Transverse colon (tissue), 4 donors: ENCODE data around the gene CSTA. TPM values are rescaled to one million over a fixed set of nuclear protein-coding genes. Genes with fewer than 3 reads are reported as not detected.
A peak's percentile ranks its signal among the peaks of the same experiment; 100 is the strongest.
"Not testable (repeated sequence)": the region's sequence is repeated elsewhere in the genome, so short reads cannot be mapped to it uniquely, and the experiment has no call there.

Experiments used
- DNase-seq: peaks from one replicate; pipeline ENCODE4 v3.0.0-alpha.2; 2019
- H3K27ac ChIP-seq, 4 donors: fragments of 200-600 bp; sonication (generic); 2 replicates each; pipeline ENCODE4 v1.5.1; 2016 to 2018; ENCODE audit warnings: inconsistent platforms in 4 of 4
- H3K27me3 ChIP-seq: fragments of 200-600 bp; sonication (generic); 2 replicates; pipeline ENCODE4 v1.5.1; 2017; ENCODE audit warnings: inconsistent platforms
- H3K36me3 ChIP-seq, 4 donors: fragments of 200-600 bp; sonication (generic); 2 replicates each; pipeline ENCODE4 v1.5.1; 2017 to 2019; ENCODE audit warnings: inconsistent platforms in 4 of 4
- H3K4me1 ChIP-seq, 4 donors: fragments of 200-600 bp; sonication (generic); 2 replicates each; pipeline ENCODE4 v1.5.1; 2017 to 2020; ENCODE audit warnings: inconsistent platforms in 4 of 4
- H3K4me3 ChIP-seq, 4 donors: fragments of 200-600 bp; sonication (generic); 1 replicate in 1 of 4; 2 replicates in 3 of 4; pipeline versions ENCODE4 v1.5.1 to v1.6.1; 2017 to 2019; ENCODE audit warnings: inconsistent platforms in 4 of 4
- H3K9me3 ChIP-seq, 2 donors: fragments of 200-600 bp; sonication (generic); 2 replicates each; pipeline ENCODE4 v1.5.1; 2017 to 2019; ENCODE audit warnings: inconsistent platforms in 2 of 2
- CTCF ChIP-seq, 5 experiments: fragments of 200-600 bp in 3 of 5; fragments of 450-650 bp in 2 of 5; sonication (generic) in 3 of 5; IDR thresholded peaks; 1 replicate in 2 of 5; 2 replicates in 3 of 5; pipeline ENCODE4 v1.5.1; 2016 to 2017; ENCODE audit warnings: antibody characterized with exemption in 5 of 5, inconsistent platforms in 3 of 5, mild to moderate bottlenecking in 2 of 5, moderate library complexity in 1 of 5
- EP300 ChIP-seq: sonication (generic); formaldehyde crosslinking; IDR thresholded peaks from one replicate; pipeline ENCODE4 v1.6.1; 2017; ENCODE audit warnings: antibody characterized with exemption, low read depth
- POLR2A ChIP-seq: fragments of 450-650 bp; IDR thresholded peaks from one replicate; pipeline ENCODE4 v1.6.1; 2016; ENCODE audit warnings: antibody characterized with exemption, mild to moderate bottlenecking, moderate library complexity
- POLR2AphosphoS5 ChIP-seq, 3 donors: sonication (generic); formaldehyde crosslinking; IDR thresholded peaks; one replicate each; pipeline ENCODE4 v1.6.1; 2016; ENCODE audit warnings: antibody characterized with exemption in 3 of 3
- WGBS, 2 donors: methylation state at CpG; one replicate each; pipeline ENCODE4 v1.1.5; 2018; ENCODE audit warnings: low coverage in 1 of 2; 5-methylcytosine and 5-hydroxymethylcytosine counted together
- in situ Hi-C, 4 donors: fragments of 200-750 bp; cut with MboI; loops; one replicate each; pipeline versions ENCODE4 v1.15.0 to v1.15.1; 2017; ENCODE audit warnings: low sequenced_read_pairs in 3 of 4, low pct_ligation_motif_present in 1 of 4, low pct_unique_long_range_greater_than_20kb in 1 of 4
- intact Hi-C: fragments of 100-400 bp; cut with DNase I; formaldehyde crosslinking; loops from one replicate; pipeline ENCODE4 v1.15.1; 2023; ENCODE audit warnings: low total_unique reads
- total RNA-seq, 4 donors: library from RNA; depleted of rRNA; stranded (reverse); fragments of >200 nt; gene quantifications; one replicate each; pipeline ENCODE4 v1.1.0, GENCODE V29; 2016

Gene CSTA
- total RNA-seq, 4 donors from 2014 or later: 1.4 TPM; not detected in 3

GRCh38 chr3:122362026-122362425 lies 37.0 kb downstream of the CSTA start:
- 63 to 65% methylated on average over 2 of the region's 2 CpGs for WGBS, 2 donors
- peak in 1 of 3 donors; percentile 24 for TF ChIP-seq POLR2AphosphoS5 (IDR thresholded peaks at IDR 0.05)
- no peak for TF ChIP-seq CTCF (IDR thresholded peaks at IDR 0.05)
- no peaks in the 10 kb centered on the region for H3K9me3 ChIP-seq
- H3K36me3 ChIP-seq: peaks cover 0 to 3% (median 0%) of the 10 kb centered on the region in 4 donors
- no peaks in the 10 kb centered on the region for H3K27me3 ChIP-seq
- intact Hi-C loops: no loop called here
- in situ Hi-C loops: no loop called here
- H3K4me1 ChIP-seq: peaks cover 0 to 60% (median 36%) of the 10 kb centered on the region in 4 donors
- peak overlapping the region; percentile 60 to 85 (median 81) for H3K27ac ChIP-seq
- H3K4me3 ChIP-seq: no peak overlapping the region
- DNase-seq: no peak

GRCh38 chr3:122364490-122364889 lies 39.4 kb downstream of the CSTA start:
- no peaks in the 10 kb centered on the region for H3K9me3 ChIP-seq
- H3K4me1 ChIP-seq: peaks cover 0 to 77% (median 42%) of the 10 kb centered on the region in 4 donors
- 50 to 89% methylated on average over 2 of the region's 2 CpGs for WGBS, 2 donors
- no peak for DNase-seq
- H3K36me3 ChIP-seq: peaks cover 0 to 3% (median 0%) of the 10 kb centered on the region in 4 donors
- H3K4me3 ChIP-seq: no peak overlapping the region
- TF ChIP-seq EP300: no peak
- TF ChIP-seq POLR2AphosphoS5 (IDR thresholded peaks at IDR 0.05): no peak
- in situ Hi-C loops: no loop called here
- intact Hi-C loops: no loop called here
- peak overlapping the region; percentile 74 to 85 (median 81) for H3K27ac ChIP-seq
- H3K27me3 ChIP-seq: no peaks in the 10 kb centered on the region

- Histone ChIP-seq H3K4me1 (peaks cover 0 to 77% (median 42%) of the 10 kb centered on the region in 4 donors), H3K9me3 (no peaks in the 10 kb centered on the region), H3K4me3 (no peak overlapping the region), H3K27ac (peak overlapping the region; percentile 74 to 85 (median 81)), H3K36me3 (peaks cover 0 to 3% (median 0%) of the 10 kb centered on the region in 4 donors), H3K27me3 (no peaks in the 10 kb centered on the region)
- 36 to 69% methylated on average over 1 of the region's 1 CpG for WGBS, 2 donors
- intact Hi-C loops (no loop called here), in situ Hi-C loops (no loop called here)
- no peak for TF ChIP-seq POLR2AphosphoS5 (IDR thresholded peaks at IDR 0.05)
- TF ChIP-seq EP300: no peak
- no peak for TF ChIP-seq POLR2A
- no peak for TF ChIP-seq CTCF (IDR thresholded peaks at IDR 0.05)
- DNase-seq: no peak
These were observed 40.0 kb downstream of the CSTA start for GRCh38 chr3:122365073-122365472.

- in situ Hi-C loops: not testable (repeated sequence)
- H3K27ac ChIP-seq: peak overlapping the region; percentile 74 to 85 (median 81)
These were observed 40.7 kb downstream of the CSTA start for GRCh38 chr3:122365582-122366378.

GRCh38 chr3:122366379-122366749 lies 41.3 kb downstream of the CSTA start:
- Histone ChIP-seq H3K27ac (peak overlapping the region; percentile 74 to 85 (median 81)), H3K4me1 (peaks cover 0 to 76% (median 44%) of the 10 kb centered on the region in 4 donors), H3K36me3 (peaks cover 0 to 3% (median 0%) of the 10 kb centered on the region in 4 donors), H3K4me3 (no peak overlapping the region), H3K27me3 (no peaks in the 10 kb centered on the region), H3K9me3 (no peaks in the 10 kb centered on the region)
- intact Hi-C loops (no loop called here), in situ Hi-C loops (no loop called here)
- DNase-seq: no peak
- WGBS, 2 donors: 78% methylated on average over 5 of the region's 5 CpGs
- TF ChIP-seq POLR2AphosphoS5 (IDR thresholded peaks at IDR 0.05) (no peak), CTCF (IDR thresholded peaks at IDR 0.05) (no peak), POLR2A (no peak), EP300 (no peak)

More at GRCh38 chr3:122365582-122366378, 40.7 kb downstream of the CSTA start:
- H3K9me3 ChIP-seq, intact Hi-C loops, H3K27me3 ChIP-seq, H3K36me3 ChIP-seq, H3K4me3 ChIP-seq: not testable (repeated sequence)
- WGBS, 2 donors: 56 to 58% methylated on average over 10 of the region's 10 CpGs
- peaks cover 0 to 76% (median 44%) of the 10 kb centered on the region in 4 donors for H3K4me1 ChIP-seq
- DNase-seq: peak; percentile 37
- TF ChIP-seq EP300: peak; percentile 42
- TF ChIP-seq POLR2AphosphoS5 (IDR thresholded peaks at IDR 0.05): peak in 2 of 3 donors; percentile 51 to 83
